K562 (cell line): ENCODE results near the gene COL28A1.

Source experiments
- CTCF ChIP-seq, 3 experiments: IDR thresholded peaks in 2 of 3; conservative IDR thresholded peaks in 1 of 3; 2 replicates each; pipeline ENCODE4 v1.5.1; 2011 to 2012; ENCODE audit warnings: low read length in 3 of 3, mild to moderate bottlenecking in 3 of 3, control low read depth in 2 of 3, improper control_type of control experiment in 1 of 3, inconsistent platforms in 1 of 3, low read depth in 1 of 3, mixed read lengths in 1 of 3, moderate library complexity in 1 of 3; ENCODE audit not compliant: insufficient read depth in 2 of 3
- EP300 ChIP-seq: IDR thresholded peaks from 2 replicates; pipeline ENCODE4 v1.6.1; 2012; ENCODE audit warnings: low read length, improper control_type of control experiment
- PRMT5 ChIP-seq: sonication (generic); formaldehyde crosslinking; IDR thresholded peaks from 2 replicates; pipeline ENCODE4 v1.5.0; 2020; ENCODE audit warnings: missing genetic modification reagents
- ZNF316 ChIP-seq: fragments of 450-650 bp; IDR thresholded peaks from 2 replicates; pipeline ENCODE4 v1.6.1; 2016
- ZNF551 ChIP-seq: fragments of 250-450 bp; sonication (Bioruptor Pico); IDR thresholded peaks from 2 replicates; pipeline ENCODE4 v1.5.0; 2021; ENCODE audit warnings: mild to moderate bottlenecking, moderate library complexity
- TF ChIP-seq, protein P1 (sequence below): sonication (generic); formaldehyde crosslinking; IDR thresholded peaks from 2 replicates; pipeline ENCODE4 v1.8.1; 2022; ENCODE audit warnings: missing genetic modification reagents

- TF ChIP-seq PRMT5 (no peak), ZNF551 (no peak), ZNF316 (no peak), CTCF (IDR thresholded peaks at IDR 0.05 in 2 of 3, conservative IDR thresholded peaks at IDR 0.05 in 1 of 3; ENCODE audit: insufficient read depth in 2 of 3, low read depth in 1 of 3, low read length in 3 of 3) (no peak), EP300 (no peak)
- TF ChIP-seq, protein P1, sequence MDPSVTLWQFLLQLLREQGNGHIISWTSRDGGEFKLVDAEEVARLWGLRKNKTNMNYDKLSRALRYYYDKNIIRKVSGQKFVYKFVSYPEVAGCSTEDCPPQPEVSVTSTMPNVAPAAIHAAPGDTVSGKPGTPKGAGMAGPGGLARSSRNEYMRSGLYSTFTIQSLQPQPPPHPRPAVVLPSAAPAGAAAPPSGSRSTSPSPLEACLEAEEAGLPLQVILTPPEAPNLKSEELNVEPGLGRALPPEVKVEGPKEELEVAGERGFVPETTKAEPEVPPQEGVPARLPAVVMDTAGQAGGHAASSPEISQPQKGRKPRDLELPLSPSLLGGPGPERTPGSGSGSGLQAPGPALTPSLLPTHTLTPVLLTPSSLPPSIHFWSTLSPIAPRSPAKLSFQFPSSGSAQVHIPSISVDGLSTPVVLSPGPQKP (CRISPR knock-in tag), result no peak
Observed at GRCh38 chr7:7553386-7553785, 17.7 kb upstream of the COL28A1 start.
